Superior temporal gyrus (tissue), 1 donor: ENCODE data around the gene NLRP3.

Experiments
- DNase-seq: peaks from one replicate; pipeline ENCODE4 v3.0.0-alpha.2; 2016; ENCODE audit errors: extremely low spot score

NLRP3 gene

DNA sequence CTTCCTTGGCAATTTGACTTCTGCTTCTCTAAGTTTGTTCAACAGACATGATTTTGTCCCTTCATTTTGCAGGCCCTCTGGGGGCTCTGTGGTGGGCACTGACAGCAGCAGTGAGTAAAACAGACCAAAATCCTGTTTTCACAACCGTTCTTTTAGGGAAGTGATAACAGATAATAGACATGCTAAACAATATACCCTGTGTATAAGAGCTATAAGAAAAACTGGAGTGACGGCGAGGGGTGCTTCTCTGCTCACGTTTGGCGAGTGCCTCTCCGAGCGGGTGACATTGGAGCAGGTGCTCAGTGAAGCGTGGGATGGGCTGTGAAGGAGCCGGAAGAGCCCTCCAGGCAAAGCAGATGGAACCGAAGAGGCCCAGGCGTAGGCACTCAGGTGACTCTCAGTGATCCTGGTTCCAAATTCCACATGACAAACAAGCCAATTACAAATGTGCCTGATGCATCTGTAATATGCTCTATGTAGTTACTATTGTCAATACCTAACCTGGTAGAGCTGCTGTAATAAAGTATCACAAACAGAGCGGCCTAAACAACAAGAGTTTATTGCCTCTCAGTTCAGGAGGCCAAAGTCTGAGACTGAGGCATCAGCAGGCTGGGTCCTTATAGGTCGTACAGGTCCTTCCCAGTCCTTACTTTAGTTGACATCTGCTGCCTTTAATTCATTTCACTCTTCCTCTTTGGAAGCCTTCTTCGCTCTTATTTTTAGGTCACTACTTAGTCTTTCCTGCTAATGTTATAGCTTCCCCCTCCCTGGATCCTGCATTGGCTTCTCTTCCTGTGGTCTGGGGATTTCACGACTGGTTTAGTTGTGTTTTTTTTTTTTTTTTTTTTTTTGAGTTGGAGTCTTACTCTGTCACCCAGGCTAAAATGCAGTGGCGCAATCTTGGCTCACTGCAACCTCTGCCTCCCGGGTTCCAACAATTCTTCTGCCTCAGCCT, 21.9 kb downstream of the NLRP3 start:
- DNase-seq: no peak

DNA sequence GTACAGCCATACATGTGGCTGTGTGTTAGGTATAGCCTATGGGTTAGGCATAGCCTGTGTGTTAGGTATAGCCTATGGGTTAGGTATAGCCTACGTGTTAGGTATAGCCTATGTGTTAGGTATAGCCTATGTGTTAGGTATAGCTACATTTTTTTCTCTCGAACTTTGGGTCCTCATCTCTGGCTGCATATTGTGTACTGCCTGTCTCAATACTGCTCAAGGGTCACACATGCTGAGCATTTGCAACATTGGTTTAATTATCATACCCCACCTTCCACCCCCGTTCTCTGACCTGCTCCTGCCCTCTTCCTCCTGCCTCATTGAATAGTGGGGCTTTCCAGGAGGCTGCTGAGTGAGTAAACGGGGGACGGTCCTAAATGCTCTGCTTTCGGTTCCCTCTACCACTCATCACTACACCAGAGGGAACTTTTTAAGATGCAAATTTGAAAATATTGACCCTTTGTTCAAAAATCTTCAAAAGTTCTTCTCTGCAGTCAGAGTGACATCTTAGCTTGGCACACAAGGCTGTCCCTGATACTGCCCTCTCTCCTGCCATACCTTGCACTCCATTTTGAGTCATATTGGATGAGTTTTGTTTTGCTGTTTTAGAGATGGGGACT, 24.1 kb downstream of the NLRP3 start:
- no peak for DNase-seq

DNA sequence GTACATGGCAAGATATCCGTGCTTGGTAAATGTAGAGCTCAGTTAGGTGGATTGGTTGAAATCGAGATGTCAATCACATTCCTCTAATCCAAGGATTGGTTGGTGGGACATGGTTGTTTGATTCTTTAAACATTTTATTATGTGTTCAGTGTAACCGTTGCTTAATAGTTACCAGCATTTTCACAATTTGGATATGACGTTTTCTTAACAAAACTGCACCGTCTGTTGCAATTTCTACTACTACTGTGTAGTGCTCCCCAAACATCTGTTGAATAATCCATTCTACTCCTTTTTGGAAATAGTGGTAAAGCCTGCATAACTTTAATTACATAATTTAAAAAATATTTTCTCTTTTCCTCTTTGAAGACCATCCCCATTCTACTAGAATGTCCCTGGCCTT, 25.6 kb downstream of the NLRP3 start:
- DNase-seq: no peak

DNA sequence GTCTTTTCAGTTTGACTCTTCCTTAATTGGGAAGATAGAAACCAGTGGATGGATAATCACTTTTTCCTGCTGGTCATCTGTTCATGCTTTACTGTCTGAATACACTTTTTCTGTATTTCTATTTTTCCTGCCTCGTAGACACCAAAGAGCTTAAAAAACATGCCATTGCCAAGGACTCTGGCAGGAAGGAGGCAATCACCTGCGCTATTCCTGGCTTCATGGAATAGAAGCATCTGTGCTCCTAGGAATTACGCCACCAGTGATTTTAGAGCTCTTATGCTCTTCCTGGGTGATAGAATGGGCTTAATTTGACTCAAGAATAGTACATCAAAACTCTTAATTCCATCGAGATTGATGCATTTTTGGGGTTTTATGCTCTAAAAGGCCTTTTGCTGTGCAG, 26.2 kb downstream of the NLRP3 start:
- DNase-seq: peak; percentile 52

DNA sequence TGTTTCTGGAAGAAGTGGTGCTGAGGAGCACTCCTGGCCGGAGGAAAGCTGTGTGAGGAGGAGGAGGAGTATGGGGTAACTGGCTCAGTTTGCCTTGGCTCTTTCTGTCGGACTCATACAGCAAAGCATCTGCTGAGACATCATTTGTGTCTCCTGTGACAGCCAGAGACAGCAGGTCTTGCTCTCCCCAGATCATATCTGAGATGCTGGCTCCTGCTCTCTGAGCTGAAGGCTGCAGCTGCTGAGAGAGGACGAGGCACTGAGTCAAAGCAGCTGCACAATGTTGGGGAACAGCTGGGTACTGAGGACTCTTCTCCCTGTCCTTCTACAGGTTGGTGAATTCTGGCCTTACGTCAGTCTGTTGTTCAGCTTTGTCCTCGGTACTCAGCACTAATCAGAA, 27.7 kb downstream of the NLRP3 start:
- peak; percentile 11 for DNase-seq

DNA sequence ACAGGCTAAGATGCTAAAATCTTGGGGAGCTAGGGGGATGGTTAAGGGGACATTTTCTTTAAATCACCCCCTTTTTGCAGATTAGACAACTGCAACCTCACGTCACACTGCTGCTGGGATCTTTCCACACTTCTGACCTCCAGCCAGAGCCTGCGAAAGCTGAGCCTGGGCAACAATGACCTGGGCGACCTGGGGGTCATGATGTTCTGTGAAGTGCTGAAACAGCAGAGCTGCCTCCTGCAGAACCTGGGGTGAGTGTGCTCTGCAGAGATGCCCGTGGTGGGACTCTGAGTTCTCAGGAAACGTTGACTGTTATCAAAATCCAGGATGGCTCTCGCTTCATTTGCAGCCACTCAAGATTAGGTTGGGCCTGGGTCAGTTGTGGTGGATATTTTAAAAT, 28.6 kb downstream of the NLRP3 start:
- DNase-seq: no peak

DNA sequence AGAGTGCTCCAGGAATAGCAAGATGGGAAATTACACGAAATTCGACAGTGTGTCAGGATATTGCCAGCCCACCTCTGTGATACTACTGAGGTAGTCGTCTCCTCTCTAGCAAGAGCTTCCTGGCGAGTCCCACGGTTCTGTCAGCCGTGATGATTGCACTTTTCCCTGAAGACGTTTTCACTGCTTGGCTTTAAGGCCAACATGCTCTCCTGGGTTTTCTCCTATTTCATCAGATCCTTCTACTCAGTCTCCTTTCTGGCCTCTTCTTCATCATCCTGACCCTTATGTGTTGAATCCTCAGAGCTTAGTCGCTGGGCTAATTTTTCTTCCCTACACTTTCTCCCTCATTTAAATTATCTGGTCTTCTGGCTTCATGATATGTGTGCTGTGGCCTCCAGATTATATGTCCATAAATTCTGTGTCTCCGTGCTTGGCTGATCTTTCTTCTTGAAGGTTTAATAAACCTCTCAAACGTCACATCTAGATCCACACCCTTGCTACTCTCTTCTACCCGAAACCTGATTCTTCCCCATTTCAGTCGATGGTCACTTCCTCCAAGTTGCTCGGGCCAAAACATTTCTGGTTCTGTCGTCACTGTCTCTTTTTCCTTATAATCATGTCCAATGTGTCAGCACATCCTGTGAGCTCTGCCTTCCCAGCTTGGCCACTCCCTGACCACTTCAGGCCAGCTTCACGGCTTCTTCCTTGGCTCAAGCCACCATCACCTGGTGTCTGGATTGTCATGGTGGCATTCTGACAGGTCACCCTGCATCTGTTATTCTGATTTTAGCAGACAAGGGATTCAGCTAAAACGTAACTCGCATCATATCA, 29.8 kb downstream of the NLRP3 start:
- DNase-seq: peak; percentile 16

DNA sequence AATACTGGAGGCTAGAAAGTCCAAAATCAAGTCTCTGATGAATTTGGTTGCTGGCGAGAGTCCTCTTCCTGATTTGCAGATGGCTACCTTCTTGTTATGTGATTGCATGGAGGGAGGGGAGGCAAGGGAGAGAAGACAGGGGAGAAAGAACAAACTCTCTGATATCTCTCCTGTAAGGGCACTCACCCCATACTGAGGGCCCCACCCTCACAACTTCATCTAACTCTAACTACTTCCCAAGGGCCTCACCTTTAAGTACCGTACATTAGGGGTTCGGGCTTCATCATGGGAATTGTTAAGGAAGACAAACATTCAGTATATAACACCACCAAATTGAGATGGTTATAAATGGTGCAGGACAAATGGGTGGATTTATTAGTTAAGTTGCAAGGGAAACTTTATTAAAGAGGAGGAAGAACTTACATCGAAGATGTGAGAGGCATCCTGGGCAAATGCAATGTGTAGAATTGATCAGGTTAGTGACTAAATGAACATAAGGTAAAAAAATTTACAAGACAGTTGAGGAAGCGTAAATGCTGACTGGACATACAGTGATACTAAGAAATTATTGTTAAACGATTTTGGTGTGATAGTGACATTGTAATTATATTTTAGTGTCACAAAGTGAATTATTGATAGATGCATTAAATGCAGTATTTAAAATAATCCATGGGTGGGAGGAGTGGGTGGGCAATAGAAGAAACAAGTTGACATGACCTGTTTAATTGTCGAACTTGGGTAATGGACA, 31.4 kb downstream of the NLRP3 start:
- peak; percentile 21 for DNase-seq

DNA sequence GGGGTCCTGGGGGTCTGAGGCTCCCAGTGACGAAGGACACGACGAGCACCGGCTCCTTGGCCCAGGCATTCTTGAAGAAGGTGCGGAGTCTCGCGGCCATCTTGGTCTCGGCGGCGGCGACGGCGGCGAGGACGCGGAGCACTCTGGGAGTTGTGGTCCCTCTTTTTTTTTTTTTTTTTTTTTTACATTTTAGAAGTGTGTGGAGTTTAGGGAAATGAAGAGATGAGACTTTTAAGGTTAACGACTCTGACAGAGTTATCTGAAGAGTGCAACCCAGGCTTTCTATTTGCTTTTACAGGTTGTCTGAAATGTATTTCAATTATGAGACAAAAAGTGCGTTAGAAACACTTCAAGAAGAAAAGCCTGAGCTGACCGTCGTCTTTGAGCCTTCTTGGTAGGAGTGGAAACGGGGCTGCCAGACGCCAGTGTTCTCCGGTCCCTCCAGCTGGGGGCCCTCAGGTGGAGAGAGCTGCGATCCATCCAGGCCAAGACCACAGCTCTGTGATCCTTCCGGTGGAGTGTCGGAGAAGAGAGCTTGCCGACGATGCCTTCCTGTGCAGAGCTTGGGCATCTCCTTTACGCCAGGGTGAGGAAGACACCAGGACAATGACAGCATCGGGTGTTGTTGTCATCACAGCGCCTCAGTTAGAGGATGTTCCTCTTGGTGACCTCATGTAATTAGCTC, 32.3 kb downstream of the NLRP3 start:
- DNase-seq: peak; percentile 59

DNA sequence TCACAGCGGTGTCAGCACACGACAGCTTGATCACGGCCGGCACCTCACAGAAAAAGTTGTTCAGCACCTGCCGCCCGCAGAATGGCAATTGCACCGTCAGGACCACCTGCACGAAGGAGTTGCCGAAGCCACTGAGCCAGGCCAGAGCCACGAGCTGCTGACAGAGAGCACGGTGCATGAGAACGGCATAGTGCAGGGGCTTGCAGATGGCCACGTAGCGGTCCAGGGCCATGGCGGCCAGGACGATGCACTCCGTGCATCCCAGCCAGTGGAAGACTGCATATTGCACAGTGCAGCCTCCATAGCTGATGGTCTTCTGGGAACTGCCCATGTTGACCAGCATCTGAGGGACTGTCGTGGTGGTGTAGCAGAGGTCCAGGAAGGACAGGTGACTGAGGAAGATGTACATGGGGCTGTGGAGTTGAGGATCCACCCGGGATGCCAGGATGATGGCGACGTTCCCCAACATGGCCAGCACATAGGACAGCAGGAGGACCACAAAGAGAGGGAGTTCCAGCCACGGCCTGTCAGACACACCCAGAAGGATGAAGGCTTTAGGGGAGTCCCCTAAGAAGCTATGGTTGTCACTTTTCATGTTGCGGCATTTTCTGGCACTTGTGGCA, 35.5 kb downstream of the NLRP3 start:
- no peak for DNase-seq

DNA sequence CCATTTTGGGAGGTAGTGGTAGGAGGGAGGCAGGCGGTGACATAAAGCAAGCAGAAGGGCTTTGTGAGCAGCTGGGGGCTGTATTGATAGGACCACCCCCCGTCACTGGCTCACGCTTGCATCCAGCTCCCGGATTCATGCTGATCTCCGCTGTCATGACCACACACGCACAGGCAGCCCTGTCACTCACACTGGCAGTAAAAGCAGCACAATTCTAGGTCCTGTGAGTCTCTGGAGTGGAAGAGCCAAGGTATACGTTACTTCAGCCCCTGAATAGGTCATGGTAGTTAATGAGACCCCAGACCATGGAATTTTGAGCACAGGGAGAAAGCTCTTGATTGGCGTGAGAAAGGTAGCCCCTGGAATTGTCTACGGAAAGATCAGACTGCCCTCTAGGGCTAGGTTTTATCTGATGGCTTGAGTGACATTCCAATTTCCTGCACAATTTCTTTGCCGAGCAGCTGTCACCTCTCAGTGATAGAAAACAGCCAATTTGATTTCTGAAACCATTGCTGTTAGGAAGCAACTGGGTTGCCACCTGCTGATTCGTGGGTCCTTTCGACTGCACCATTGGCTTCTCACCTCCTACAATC, 36.6 kb downstream of the NLRP3 start:
- no peak for DNase-seq

DNA sequence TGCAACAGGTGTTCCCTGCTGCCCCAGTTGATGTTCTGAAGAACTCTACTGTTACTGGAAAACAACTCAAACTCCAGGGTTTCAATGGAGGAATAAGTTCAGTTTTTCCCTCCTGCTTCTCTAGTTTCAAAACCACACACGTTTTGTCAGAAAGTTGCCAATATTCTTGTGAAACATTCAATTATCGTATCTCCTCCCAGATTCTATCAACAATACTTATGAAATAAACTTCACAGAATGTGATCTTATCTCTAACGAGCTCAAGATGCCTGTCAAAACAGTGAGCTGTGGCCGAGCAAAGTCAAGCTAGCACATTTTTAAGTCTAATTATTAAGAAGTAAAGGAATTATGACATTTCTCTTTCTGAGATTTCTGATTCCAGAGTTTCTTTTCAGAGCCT, 37.3 kb downstream of the NLRP3 start:
- DNase-seq: no peak

DNA sequence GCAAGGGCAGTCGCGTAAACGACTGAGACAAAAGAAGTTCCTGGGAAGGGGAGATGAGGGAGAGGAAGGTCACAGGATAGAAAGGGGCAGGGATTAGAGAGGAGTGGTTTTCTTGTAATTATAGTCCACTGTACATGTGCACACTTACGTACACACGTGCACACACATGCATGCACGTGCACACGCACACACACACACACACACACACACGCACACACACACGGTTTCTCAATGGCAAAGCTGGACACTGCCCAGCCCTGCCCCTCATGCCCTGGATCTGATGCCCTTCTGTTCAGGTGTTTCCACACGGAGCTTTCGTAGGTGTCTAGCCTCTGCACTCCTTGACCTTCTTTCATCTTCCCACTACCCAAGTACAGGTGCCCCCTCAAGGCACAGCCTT, 38.0 kb downstream of the NLRP3 start:
- no peak for DNase-seq

DNA sequence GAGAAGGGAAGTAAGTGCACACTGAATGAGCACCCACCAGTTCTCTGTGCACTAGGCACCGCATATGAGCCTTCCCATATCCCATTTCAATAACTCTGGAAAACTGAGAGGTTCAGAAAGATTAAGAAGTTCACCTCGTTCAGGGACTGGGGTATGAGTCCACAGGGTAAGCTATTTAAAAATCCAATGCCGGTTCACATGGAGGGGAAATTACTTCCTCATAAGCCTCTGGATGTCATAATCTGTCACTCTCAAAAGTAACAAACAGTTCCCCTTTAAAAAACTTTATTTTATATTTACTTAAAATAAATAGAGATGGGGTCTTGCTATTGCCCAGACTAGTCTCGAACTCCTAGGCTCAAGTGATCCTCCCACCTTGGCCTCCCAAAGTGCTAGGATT, 40.0 kb downstream of the NLRP3 start:
- DNase-seq: no peak

DNA sequence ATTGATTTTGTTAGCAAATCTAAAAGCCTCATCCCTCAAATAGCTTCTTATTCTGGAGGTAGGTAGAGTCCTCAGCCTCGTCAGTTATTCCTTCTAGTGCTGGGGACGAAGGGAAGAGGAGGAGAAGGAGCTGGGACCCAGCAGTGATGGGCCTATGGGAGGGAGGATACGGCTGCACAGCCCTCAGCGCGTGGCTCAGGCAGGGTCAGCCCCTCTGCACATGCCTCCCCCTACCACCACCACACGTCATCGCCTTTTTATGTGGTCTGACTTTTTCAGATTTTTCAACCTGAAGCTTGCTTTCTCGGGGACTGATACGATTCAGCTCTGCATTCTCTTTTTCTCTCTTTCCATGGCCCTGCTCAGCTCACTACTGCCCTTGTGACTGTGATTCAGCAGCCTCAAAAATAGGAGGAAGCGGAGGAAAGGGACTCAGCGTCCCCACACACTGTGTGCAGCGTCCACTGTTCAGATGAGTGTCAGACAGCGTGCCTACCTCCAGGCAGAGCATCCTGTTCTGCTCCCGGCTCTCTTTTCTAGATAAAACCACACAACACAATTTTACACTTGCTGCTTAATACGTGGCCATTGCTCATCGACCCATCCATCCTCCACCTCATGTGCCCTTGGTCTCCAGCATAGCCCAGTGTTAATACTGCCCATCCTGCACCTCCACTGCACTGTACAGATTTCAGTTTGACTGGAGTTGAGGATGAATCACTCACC, 41.1 kb downstream of the NLRP3 start:
- DNase-seq: peak; percentile 48

DNA sequence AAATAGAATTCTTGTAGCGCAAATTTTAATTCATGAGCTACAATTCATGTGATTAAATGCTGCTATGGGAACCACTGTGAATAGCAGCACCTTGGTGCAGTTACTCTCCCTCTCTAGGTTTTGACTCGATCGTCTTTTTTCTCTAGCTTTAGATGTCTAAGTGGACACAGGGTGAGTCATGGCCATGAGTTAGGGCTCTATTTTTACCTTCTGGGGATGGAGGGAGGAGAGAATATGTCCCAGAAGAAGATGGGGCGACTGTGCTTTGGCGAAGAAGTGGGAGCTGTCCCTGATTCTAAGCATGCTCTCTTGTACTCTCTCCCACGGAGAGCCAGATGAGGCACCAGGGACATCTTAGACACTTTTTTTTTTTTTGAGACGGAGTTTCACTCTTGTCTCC, 43.5 kb downstream of the NLRP3 start:
- no peak for DNase-seq

DNA sequence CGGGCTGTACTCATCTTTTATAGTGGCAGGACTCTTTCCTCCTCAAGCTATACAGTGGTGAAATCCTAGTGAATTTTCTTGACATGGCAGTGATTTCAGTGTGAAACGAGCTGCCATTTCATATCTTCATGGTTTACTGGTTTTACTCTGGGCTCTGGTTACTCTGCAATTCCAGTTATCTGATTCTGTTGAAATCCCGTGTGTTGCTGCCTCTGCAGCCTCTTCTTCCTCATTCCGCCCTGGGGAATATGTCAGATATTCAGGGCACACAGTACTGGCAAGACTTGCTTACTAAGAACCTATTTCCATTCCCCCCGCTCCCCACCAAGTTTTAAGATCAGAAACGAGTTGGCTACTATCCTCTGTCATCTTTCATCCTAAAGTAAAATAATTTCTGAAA, 49.8 kb downstream of the NLRP3 start:
- no peak for DNase-seq

DNA sequence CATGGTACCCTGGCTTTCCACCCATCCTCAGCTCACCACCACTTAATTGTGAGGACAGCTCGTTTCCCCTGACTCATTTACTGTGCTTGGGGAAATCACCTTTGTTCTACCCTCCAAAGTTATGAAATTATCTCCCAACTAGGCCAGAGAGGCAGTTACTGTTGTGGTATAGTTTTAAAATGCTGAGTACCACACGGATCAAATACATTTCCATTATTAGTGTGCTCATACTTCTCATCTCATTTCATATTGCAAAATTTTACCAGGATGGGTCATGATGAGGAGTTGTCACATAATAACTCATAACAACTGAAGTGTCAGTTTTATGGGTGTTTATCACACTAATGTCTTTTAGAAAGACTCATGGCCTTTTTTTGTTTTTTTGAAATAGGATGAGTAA, 51.2 kb downstream of the NLRP3 start:
- DNase-seq: no peak

DNA sequence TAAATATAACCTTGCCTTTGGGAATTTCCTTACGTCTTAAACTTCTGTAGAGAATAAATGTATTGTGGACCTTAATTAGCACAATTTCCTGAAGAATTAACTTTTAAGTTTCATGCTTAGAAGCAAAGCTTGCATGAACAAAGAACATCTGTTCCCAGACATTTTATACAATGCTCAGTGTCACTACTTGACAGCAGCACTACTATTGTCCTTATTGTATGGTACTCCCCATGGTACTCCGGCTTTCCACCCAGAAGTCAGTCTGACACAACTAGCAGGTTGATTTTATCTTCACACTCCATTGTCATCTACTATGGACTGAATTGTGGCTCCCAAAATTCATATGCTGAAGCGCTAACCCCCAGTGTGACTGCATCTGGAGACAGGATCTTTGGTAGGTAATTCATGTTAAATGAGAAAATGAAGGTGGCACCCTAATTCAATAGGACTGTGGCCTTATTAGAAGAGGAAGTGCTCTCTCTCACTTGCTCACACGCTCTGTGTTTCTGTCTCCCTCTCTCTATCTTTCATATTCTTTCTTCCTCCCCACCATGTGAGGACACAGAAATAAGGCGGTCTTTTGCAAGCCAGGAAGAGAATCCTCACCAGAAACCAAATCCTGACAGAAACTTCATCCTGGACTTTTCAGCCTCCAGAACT, 52.6 kb downstream of the NLRP3 start:
- no peak for DNase-seq
